ENCODE results near the gene CARM1.
A peak's percentile ranks its signal among the peaks of the same experiment; 100 is the strongest.
"Not testable (repeated sequence)": the region's sequence is repeated elsewhere in the genome, so short reads cannot be mapped to it uniquely, and the experiment has no call there.

Gene CARM1

GRCh38 chr19:10874024-10874423 lies 2.7 kb downstream of the CARM1 start:
- H3K27ac ChIP-seq (ENCODE audit: low read depth in 2 of 2, low read length in 2 of 2) = peak overlapping the region; percentile 55 to 56
- no peaks in the 10 kb centered on the region for H3K36me3 ChIP-seq (ENCODE audit: control insufficient read depth in 2 of 2, insufficient read depth in 2 of 2, low read length in 2 of 2)
- peaks cover 5 to 19% of the 10 kb centered on the region in 2 donors for H3K4me1 ChIP-seq (ENCODE audit: control insufficient read depth in 2 of 2, insufficient read depth in 2 of 2, low read length in 2 of 2)

GRCh38 chr19:10876459-10877240 lies 5.3 kb downstream of the CARM1 start:
- Histone ChIP-seq H3K36me3 (ENCODE audit: control insufficient read depth in 2 of 2, insufficient read depth in 2 of 2, low read length in 2 of 2) (peaks cover 0 to 2% of the 10 kb centered on the region in 2 donors), H3K27ac (ENCODE audit: low read depth in 2 of 2, low read length in 2 of 2) (peak overlapping the region in 1 of 2 donors; percentile 28), H3K9ac (ENCODE audit: low read depth in 1 of 2, low read length in 2 of 2) (no peak overlapping the region), H3K4me1 (ENCODE audit: control insufficient read depth in 2 of 2, insufficient read depth in 2 of 2, low read length in 2 of 2) (peaks cover 5 to 17% of the 10 kb centered on the region in 2 donors), H3K27me3 (ENCODE audit: control insufficient read depth in 2 of 2, insufficient read depth in 2 of 2, low read length in 2 of 2) (no peaks in the 10 kb centered on the region), H3K9me3 (ENCODE audit: control insufficient read depth in 2 of 2, low read length in 2 of 2) (no peaks in the 10 kb centered on the region), H3K4me3 (ENCODE audit: low read length in 2 of 2) (no peak overlapping the region)

More at GRCh38 chr19:10874024-10874423, 2.7 kb downstream of the CARM1 start:
- Histone ChIP-seq H3K9ac (ENCODE audit: low read depth in 1 of 2, low read length in 2 of 2) (no peak overlapping the region), H3K4me3 (ENCODE audit: low read length in 2 of 2) (no peak overlapping the region), H3K9me3 (ENCODE audit: control insufficient read depth in 2 of 2, low read length in 2 of 2) (no peaks in the 10 kb centered on the region), H3K27me3 (ENCODE audit: control insufficient read depth in 2 of 2, insufficient read depth in 2 of 2, low read length in 2 of 2) (no peaks in the 10 kb centered on the region)

DNA sequence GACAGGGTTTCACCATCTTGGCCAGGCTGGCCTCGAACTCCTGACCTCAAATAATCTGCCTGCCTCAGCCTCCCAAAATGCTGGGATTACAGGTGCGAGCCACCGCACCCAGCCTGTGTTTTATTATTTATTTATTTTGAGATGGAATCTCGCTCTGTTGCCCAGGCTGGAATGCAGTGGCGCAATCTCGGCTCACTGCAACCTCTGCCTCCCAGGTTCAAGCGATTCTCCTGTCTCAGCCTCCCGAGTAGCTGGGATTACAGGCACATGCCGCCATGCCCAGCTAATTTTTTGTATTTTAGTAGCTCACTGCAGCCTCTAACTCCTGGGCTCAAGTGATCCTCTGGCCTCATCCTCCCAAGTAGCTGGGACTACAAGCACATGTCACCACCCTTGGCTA lies 6.3 kb downstream of the CARM1 start:
- H3K27ac ChIP-seq (ENCODE audit: low read depth in 2 of 2, low read length in 2 of 2) = peak overlapping the region in 1 of 2 donors; percentile 43

GRCh38 chr19:10878253-10878652 lies 6.9 kb downstream of the CARM1 start:
- Histone ChIP-seq H3K9ac (ENCODE audit: low read depth in 1 of 2, low read length in 2 of 2) (no peak overlapping the region), H3K36me3 (ENCODE audit: control insufficient read depth in 2 of 2, insufficient read depth in 2 of 2, low read length in 2 of 2) (peaks cover 0 to 2% of the 10 kb centered on the region in 2 donors), H3K4me1 (ENCODE audit: control insufficient read depth in 2 of 2, insufficient read depth in 2 of 2, low read length in 2 of 2) (peaks cover 5 to 9% of the 10 kb centered on the region in 2 donors), H3K9me3 (ENCODE audit: control insufficient read depth in 2 of 2, low read length in 2 of 2) (no peaks in the 10 kb centered on the region), H3K27ac (ENCODE audit: low read depth in 2 of 2, low read length in 2 of 2) (peak overlapping the region in 1 of 2 donors; percentile 43), H3K27me3 (ENCODE audit: control insufficient read depth in 2 of 2, insufficient read depth in 2 of 2, low read length in 2 of 2) (no peaks in the 10 kb centered on the region), H3K4me3 (ENCODE audit: low read length in 2 of 2) (no peak overlapping the region)

More for the DNA sequence above, 6.3 kb downstream of the CARM1 start:
- H3K4me1 ChIP-seq (ENCODE audit: control insufficient read depth in 2 of 2, insufficient read depth in 2 of 2, low read length in 2 of 2) = peaks cover 5 to 16% of the 10 kb centered on the region in 2 donors
- not testable (repeated sequence) for H3K27me3 ChIP-seq (ENCODE audit: control insufficient read depth in 2 of 2, insufficient read depth in 2 of 2, low read length in 2 of 2); H3K4me3 ChIP-seq (ENCODE audit: low read length in 2 of 2); H3K9me3 ChIP-seq (ENCODE audit: control insufficient read depth in 2 of 2, low read length in 2 of 2); H3K9ac ChIP-seq (ENCODE audit: low read depth in 1 of 2, low read length in 2 of 2); H3K36me3 ChIP-seq (ENCODE audit: control insufficient read depth in 2 of 2, insufficient read depth in 2 of 2, low read length in 2 of 2)

- no peak overlapping the region for H3K9ac ChIP-seq (ENCODE audit: low read depth in 1 of 2, low read length in 2 of 2)
- H3K9me3 ChIP-seq (ENCODE audit: control insufficient read depth in 2 of 2, low read length in 2 of 2) = no peaks in the 10 kb centered on the region
These were observed 10.2 kb downstream of the CARM1 start for GRCh38 chr19:10881403-10882107.

GRCh38 chr19:10882108-10882457 lies 10.7 kb downstream of the CARM1 start:
- Histone ChIP-seq H3K27ac (ENCODE audit: low read depth in 2 of 2, low read length in 2 of 2) (no peak overlapping the region), H3K4me3 (ENCODE audit: low read length in 2 of 2) (no peak overlapping the region), H3K27me3 (ENCODE audit: control insufficient read depth in 2 of 2, insufficient read depth in 2 of 2, low read length in 2 of 2) (no peaks in the 10 kb centered on the region), H3K4me1 (ENCODE audit: control insufficient read depth in 2 of 2, insufficient read depth in 2 of 2, low read length in 2 of 2) (peaks cover 0 to 5% of the 10 kb centered on the region in 2 donors), H3K9ac (ENCODE audit: low read depth in 1 of 2, low read length in 2 of 2) (no peak overlapping the region), H3K36me3 (ENCODE audit: control insufficient read depth in 2 of 2, insufficient read depth in 2 of 2, low read length in 2 of 2) (peaks cover 0 to 3% of the 10 kb centered on the region in 2 donors), H3K9me3 (ENCODE audit: control insufficient read depth in 2 of 2, low read length in 2 of 2) (no peaks in the 10 kb centered on the region)

More at GRCh38 chr19:10881403-10882107, 10.2 kb downstream of the CARM1 start:
- Histone ChIP-seq H3K4me3 (ENCODE audit: low read length in 2 of 2) (no peak overlapping the region), H3K4me1 (ENCODE audit: control insufficient read depth in 2 of 2, insufficient read depth in 2 of 2, low read length in 2 of 2) (peaks cover under 1 to 5% of the 10 kb centered on the region in 2 donors), H3K27ac (ENCODE audit: low read depth in 2 of 2, low read length in 2 of 2) (no peak overlapping the region), H3K27me3 (ENCODE audit: control insufficient read depth in 2 of 2, insufficient read depth in 2 of 2, low read length in 2 of 2) (no peaks in the 10 kb centered on the region), H3K36me3 (ENCODE audit: control insufficient read depth in 2 of 2, insufficient read depth in 2 of 2, low read length in 2 of 2) (peaks cover 0 to 2% of the 10 kb centered on the region in 2 donors)

- Histone ChIP-seq H3K4me1 (ENCODE audit: control insufficient read depth in 2 of 2, insufficient read depth in 2 of 2, low read length in 2 of 2) (peaks cover 0 to 13% of the 10 kb centered on the region in 2 donors), H3K4me3 (ENCODE audit: low read length in 2 of 2) (no peak overlapping the region), H3K27me3 (ENCODE audit: control insufficient read depth in 2 of 2, insufficient read depth in 2 of 2, low read length in 2 of 2) (no peaks in the 10 kb centered on the region), H3K9ac (ENCODE audit: low read depth in 1 of 2, low read length in 2 of 2) (no peak overlapping the region), H3K36me3 (ENCODE audit: control insufficient read depth in 2 of 2, insufficient read depth in 2 of 2, low read length in 2 of 2) (peaks cover 0 to 4% of the 10 kb centered on the region in 2 donors), H3K27ac (ENCODE audit: low read depth in 2 of 2, low read length in 2 of 2) (no peak overlapping the region), H3K9me3 (ENCODE audit: control insufficient read depth in 2 of 2, low read length in 2 of 2) (no peaks in the 10 kb centered on the region)
These were observed 12.9 kb downstream of the CARM1 start for GRCh38 chr19:10884274-10884673.

- Histone ChIP-seq H3K27me3 (ENCODE audit: control insufficient read depth in 2 of 2, insufficient read depth in 2 of 2, low read length in 2 of 2) (no peaks in the 10 kb centered on the region), H3K9ac (ENCODE audit: low read depth in 1 of 2, low read length in 2 of 2) (no peak overlapping the region), H3K4me1 (ENCODE audit: control insufficient read depth in 2 of 2, insufficient read depth in 2 of 2, low read length in 2 of 2) (peaks cover 0 to 10% of the 10 kb centered on the region in 2 donors), H3K36me3 (ENCODE audit: control insufficient read depth in 2 of 2, insufficient read depth in 2 of 2, low read length in 2 of 2) (peaks cover 0 to 4% of the 10 kb centered on the region in 2 donors), H3K27ac (ENCODE audit: low read depth in 2 of 2, low read length in 2 of 2) (no peak overlapping the region), H3K4me3 (ENCODE audit: low read length in 2 of 2) (no peak overlapping the region), H3K9me3 (ENCODE audit: control insufficient read depth in 2 of 2, low read length in 2 of 2) (no peaks in the 10 kb centered on the region)
These were observed 14.1 kb downstream of the CARM1 start for GRCh38 chr19:10885201-10886169.

- Histone ChIP-seq H3K36me3 (ENCODE audit: control insufficient read depth in 2 of 2, insufficient read depth in 2 of 2, low read length in 2 of 2) (peaks cover 0 to 2% of the 10 kb centered on the region in 2 donors), H3K4me1 (ENCODE audit: control insufficient read depth in 2 of 2, insufficient read depth in 2 of 2, low read length in 2 of 2) (peaks cover 15 to 25% of the 10 kb centered on the region in 2 donors), H3K9ac (ENCODE audit: low read depth in 1 of 2, low read length in 2 of 2) (no peak overlapping the region), H3K27ac (ENCODE audit: low read depth in 2 of 2, low read length in 2 of 2) (peak overlapping the region in 1 of 2 donors; percentile 16), H3K27me3 (ENCODE audit: control insufficient read depth in 2 of 2, insufficient read depth in 2 of 2, low read length in 2 of 2) (no peaks in the 10 kb centered on the region), H3K9me3 (ENCODE audit: control insufficient read depth in 2 of 2, low read length in 2 of 2) (no peaks in the 10 kb centered on the region), H3K4me3 (ENCODE audit: low read length in 2 of 2) (no peak overlapping the region)
These were observed 16.4 kb downstream of the CARM1 start for GRCh38 chr19:10887616-10888367.
